ENCODE data around the gene SH2D7. TPM values are rescaled to one million over a fixed set of nuclear protein-coding genes. Genes with fewer than 3 reads are reported as not detected.

The SH2D7 gene
- total RNA-seq, 1 donor from 2014 or later = not detected

DNA sequence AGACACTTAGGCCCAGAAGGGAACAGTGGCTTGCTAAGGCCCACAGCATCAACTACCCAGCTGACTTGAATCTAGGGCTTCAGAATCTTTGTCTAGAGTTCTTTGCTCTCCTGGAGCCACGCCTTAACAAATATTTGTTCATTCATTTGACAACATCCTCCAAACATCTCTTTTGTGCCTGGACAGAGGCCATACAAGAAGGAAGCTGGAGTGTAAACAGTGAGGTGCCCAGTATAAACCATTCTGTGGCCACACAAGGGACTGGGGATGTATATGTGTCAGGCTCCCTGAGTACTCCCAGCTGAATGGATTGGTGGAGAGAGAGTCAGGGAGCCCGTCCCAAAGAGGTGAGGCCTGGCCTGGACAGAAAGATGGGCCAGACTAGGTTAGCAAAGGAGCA, 35.5 kb downstream of the SH2D7 start:
- no peak overlapping the region for H3K4me3 ChIP-seq
- H3K27me3 Mint-ChIP-seq (ENCODE audit: insufficient read depth, low read depth) = peaks cover 7% of the 10 kb centered on the region
- H2AFZ ChIP-seq (replicated peaks) = no peak overlapping the region
- no peak for DNase-seq (ENCODE audit: low spot score)
- peak overlapping the region; percentile 39 for H3K27ac Mint-ChIP-seq
- no peaks in the 10 kb centered on the region for H3K9me3 Mint-ChIP-seq
- no peak overlapping the region for H3K27ac ChIP-seq
- H3K36me3 Mint-ChIP-seq = peaks cover 3% of the 10 kb centered on the region
- TF ChIP-seq CTCF (IDR thresholded peaks at IDR 0.05) (no peak), EZH2 (IDR thresholded peaks at IDR 0.05) (no peak), EZH2phosphoT487 (IDR thresholded peaks at IDR 0.05) (no peak)
- H3K4me1 Mint-ChIP-seq = peaks cover 28% of the 10 kb centered on the region
- no peaks in the 10 kb centered on the region for H3K9me3 ChIP-seq (ENCODE audit: low read depth)
- no peaks in the 10 kb centered on the region for H4K20me1 ChIP-seq (ENCODE audit: low read depth)
- no peaks in the 10 kb centered on the region for H3K36me3 ChIP-seq
- H3K4me1 ChIP-seq = peaks cover 12% of the 10 kb centered on the region
- H3K9ac ChIP-seq = no peak overlapping the region
- no peak overlapping the region for H3K4me2 ChIP-seq
- peaks cover 24% of the 10 kb centered on the region for H3F3A ChIP-seq (ENCODE audit: low read depth)
- no peaks in the 10 kb centered on the region for H3K27me3 ChIP-seq
- no peaks in the 10 kb centered on the region for H3K79me2 ChIP-seq (ENCODE audit: low read depth)
- no peak overlapping the region for H3K4me3 Mint-ChIP-seq

- Mint-ChIP-seq H3K4me1 (peaks cover 29% of the 10 kb centered on the region), H3K27me3 (ENCODE audit: insufficient read depth, low read depth) (peaks cover 7% of the 10 kb centered on the region), H3K27ac (no peak overlapping the region), H3K4me3 (no peak overlapping the region), H3K9me3 (no peaks in the 10 kb centered on the region), H3K36me3 (peaks cover 3% of the 10 kb centered on the region)
- Histone ChIP-seq H3K27ac (no peak overlapping the region), H4K20me1 (ENCODE audit: low read depth) (no peaks in the 10 kb centered on the region), H3K27me3 (no peaks in the 10 kb centered on the region), H3K36me3 (no peaks in the 10 kb centered on the region), H3K9me3 (ENCODE audit: low read depth) (no peaks in the 10 kb centered on the region), H3K4me2 (no peak overlapping the region), H2AFZ (replicated peaks) (no peak overlapping the region), H3K79me2 (ENCODE audit: low read depth) (no peaks in the 10 kb centered on the region), H3F3A (ENCODE audit: low read depth) (peaks cover 24% of the 10 kb centered on the region), H3K9ac (no peak overlapping the region), H3K4me3 (no peak overlapping the region), H3K4me1 (peaks cover 12% of the 10 kb centered on the region)
- DNase-seq (ENCODE audit: low spot score) = no peak
- TF ChIP-seq EZH2 (IDR thresholded peaks at IDR 0.05) (no peak), EZH2phosphoT487 (IDR thresholded peaks at IDR 0.05) (no peak), CTCF (IDR thresholded peaks at IDR 0.05) (no peak)
Measured at GRCh38 chr15:78129077-78129750, 36.9 kb downstream of the SH2D7 start.

DNA sequence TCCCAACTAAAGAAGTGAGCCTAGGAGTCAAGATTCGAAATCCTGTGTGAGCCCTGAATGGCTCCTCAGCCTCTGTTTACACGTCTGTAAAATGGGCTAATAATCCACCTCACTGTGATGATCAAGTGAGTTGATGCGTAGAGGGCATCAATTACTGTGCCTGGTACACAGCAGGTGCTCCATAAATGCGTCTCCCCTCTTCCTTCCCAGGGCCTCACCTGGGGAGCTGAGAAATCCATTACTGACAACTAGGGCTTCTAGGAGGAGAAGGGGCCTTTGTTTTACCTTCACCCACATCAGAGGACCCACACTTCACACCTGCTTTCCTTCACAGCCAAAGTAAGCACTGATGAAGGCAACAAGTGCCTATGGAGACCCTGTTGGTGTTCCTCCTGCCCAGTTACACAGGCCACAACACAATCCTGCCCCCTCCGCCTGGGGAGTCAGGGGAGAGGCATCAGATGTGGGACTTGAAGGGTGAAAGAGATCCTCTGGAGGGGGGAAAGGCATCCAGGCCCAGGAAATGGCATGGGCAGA, 37.5 kb downstream of the SH2D7 start:
- H3K79me2 ChIP-seq (ENCODE audit: low read depth) = no peaks in the 10 kb centered on the region
- DNase-seq (ENCODE audit: low spot score) = no peak
- no peaks in the 10 kb centered on the region for H3K27me3 ChIP-seq
- no peaks in the 10 kb centered on the region for H3K9me3 Mint-ChIP-seq
- H3F3A ChIP-seq (ENCODE audit: low read depth) = peaks cover 24% of the 10 kb centered on the region
- peaks cover 3% of the 10 kb centered on the region for H3K36me3 Mint-ChIP-seq
- H3K27me3 Mint-ChIP-seq (ENCODE audit: insufficient read depth, low read depth) = peaks cover 7% of the 10 kb centered on the region
- no peak overlapping the region for H3K27ac ChIP-seq
- H3K4me3 Mint-ChIP-seq = peak overlapping the region; percentile 84
- TF ChIP-seq EZH2 (IDR thresholded peaks at IDR 0.05) (no peak), EZH2phosphoT487 (IDR thresholded peaks at IDR 0.05) (no peak), CTCF (IDR thresholded peaks at IDR 0.05) (no peak)
- peaks cover 29% of the 10 kb centered on the region for H3K4me1 Mint-ChIP-seq
- no peak overlapping the region for H2AFZ ChIP-seq (replicated peaks)
- no peaks in the 10 kb centered on the region for H3K9me3 ChIP-seq (ENCODE audit: low read depth)
- H3K4me3 ChIP-seq = no peak overlapping the region
- no peak overlapping the region for H3K4me2 ChIP-seq
- H3K36me3 ChIP-seq = no peaks in the 10 kb centered on the region
- H3K9ac ChIP-seq = no peak overlapping the region
- no peak overlapping the region for H3K27ac Mint-ChIP-seq
- no peaks in the 10 kb centered on the region for H4K20me1 ChIP-seq (ENCODE audit: low read depth)
- H3K4me1 ChIP-seq = peaks cover 12% of the 10 kb centered on the region

Data from neural progenitor cell (in vitro differentiated cells).